ENCODE data around the gene TK2. TPM values are rescaled to one million over a fixed set of nuclear protein-coding genes. Genes with fewer than 3 reads are reported as not detected.
A peak's percentile ranks its signal among the peaks of the same experiment; 100 is the strongest.

Gene TK2
- polyA plus RNA-seq, 3 donors from 2014 or later = 8.2 to 19.9 (median 9.8) TPM

DNA sequence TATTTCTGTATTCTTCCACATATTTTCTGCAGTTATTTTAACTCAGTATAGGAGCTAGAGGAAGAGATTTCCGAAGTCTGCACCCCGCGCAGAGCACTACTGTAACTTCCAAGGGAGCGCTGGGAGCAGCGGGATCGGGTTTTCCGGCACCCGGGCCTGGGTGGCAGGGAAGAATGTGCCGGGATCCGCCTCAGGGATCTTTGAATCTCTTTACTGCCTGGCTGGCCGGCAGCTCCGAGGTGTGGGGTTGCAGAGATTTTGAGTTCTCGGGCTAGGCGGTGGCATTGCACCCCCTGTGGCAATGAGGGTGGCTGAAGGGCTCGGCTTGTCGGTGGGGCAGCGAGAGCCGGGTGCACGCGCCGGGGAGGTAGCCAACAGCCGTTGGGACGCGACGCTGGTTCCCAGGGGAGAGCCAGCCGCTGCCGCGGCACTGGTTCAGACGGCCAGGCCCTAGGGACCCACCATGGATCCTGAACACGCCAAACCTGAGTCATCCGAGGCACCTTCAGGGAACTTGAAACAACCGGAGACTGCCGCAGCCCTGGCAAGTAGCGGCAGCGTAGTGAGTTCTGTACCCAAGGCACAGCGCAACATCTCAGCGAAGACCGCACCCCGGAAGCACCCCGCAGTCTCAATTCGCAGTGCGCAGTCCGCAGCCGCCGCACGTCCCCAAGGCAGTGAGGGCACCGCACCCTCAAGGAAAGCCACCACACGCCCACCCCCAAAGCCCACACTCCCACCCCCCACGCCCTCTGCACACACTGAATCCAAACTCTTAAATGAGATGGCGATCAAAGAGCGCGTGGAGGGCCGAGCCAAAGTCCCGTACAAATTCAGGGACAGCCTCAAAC lies 16.4 kb upstream of the TK2 start, which contains the start of gene CMTM1:
Gene CMTM1 (plus strand): TSS at position 389 of the 851 bp plus-strand sequence. CDS start 75 bp downstream, at position 464.
- Mint-ChIP-seq H3K4me3 (no peak within 1 kb of the TSS), H3K9me3 (no peaks in the 10 kb centered on the region), H3K36me3 (peaks cover 25 to 33% (median 26%) of the 10 kb centered on the region in 3 donors), H3K4me1 (peaks cover 43 to 79% of the 10 kb centered on the region in 2 donors), H3K27me3 (ENCODE audit: low read depth in 3 of 3) (no peaks in the 10 kb centered on the region), H3K27ac (peak within 1 kb of the TSS in 5 of 6 donors; percentile 38 to 80 (median 60))
- no peak for DNase-seq

DNA sequence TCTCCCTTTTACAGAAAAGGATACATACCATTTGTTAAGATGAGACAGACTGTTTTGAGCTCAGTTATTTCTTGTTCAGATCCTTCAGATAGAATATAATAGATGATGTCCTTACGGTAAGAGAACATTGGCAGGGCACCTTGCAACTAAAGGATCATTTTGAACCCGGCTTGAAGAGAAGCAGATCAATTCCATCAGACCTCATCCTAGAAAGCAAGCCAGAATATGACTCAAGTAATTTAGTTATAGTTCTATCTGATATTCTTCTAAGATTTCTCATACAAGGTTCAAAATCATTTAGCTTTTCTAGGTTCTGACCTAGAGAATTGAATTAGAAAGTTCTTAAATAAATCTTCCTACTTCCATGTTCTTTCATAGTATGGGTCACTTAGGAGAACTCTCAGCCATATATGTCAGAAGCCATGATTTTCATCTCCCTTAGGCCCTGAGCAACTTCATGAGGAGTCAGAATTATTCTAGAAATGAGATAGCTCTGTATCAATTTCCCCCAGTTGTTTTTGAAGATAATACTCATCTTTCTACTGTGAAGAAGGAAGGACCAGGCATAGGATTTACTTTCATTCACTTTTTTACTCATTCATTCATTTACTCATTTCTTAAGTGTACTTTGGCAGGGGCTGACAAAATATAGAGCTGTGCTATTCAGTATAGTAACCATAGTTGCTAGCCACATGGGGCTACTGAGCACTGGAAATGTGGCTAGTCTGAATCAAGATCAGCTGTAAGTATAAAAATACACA lies 13.8 kb upstream of the TK2 start:
- Mint-ChIP-seq H3K4me3 (peak overlapping the region in 2 of 5 donors; percentile 66 to 84), H3K9me3 (no peaks in the 10 kb centered on the region), H3K36me3 (peaks cover 26 to 47% (median 33%) of the 10 kb centered on the region in 3 donors), H3K4me1 (peaks cover 60 to 79% of the 10 kb centered on the region in 2 donors), H3K27ac (peak overlapping the region; percentile 69 to 95 (median 93)), H3K27me3 (ENCODE audit: low read depth in 3 of 3) (no peaks in the 10 kb centered on the region)
- no peak for DNase-seq

GRCh38 chr16:66562986-66563385 lies 13.1 kb upstream of the TK2 start:
- Mint-ChIP-seq H3K27ac (peak overlapping the region; percentile 69 to 95 (median 93)), H3K27me3 (ENCODE audit: low read depth in 3 of 3) (no peaks in the 10 kb centered on the region), H3K9me3 (no peaks in the 10 kb centered on the region), H3K4me3 (peak overlapping the region; percentile 52 to 84 (median 66)), H3K4me1 (peaks cover 68 to 85% of the 10 kb centered on the region in 2 donors), H3K36me3 (peaks cover 26 to 52% (median 37%) of the 10 kb centered on the region in 3 donors)
- DNase-seq = no peak

DNA sequence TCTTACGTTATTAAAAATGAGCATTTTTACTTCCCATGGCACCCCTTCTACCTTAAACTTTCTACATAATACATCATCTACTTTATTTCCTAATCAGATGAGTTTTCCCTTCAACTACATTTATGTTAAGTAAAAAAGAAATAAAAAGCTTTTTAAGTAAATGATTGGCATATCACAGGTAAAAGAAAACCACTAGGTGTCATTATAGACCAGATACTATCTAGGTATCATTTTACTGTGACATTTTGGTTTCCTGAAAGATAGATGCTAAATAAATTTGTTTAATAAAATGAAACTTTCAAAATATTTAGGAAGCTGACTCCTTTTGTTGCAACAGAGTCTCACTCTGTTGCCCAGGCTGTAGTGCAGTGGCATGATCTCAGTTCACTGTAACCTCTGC lies 12.5 kb upstream of the TK2 start:
- no peak for DNase-seq
- H3K4me3 Mint-ChIP-seq = peak overlapping the region; percentile 52 to 84 (median 66)
- H3K27me3 Mint-ChIP-seq (ENCODE audit: low read depth in 3 of 3) = no peaks in the 10 kb centered on the region
- H3K27ac Mint-ChIP-seq = peak overlapping the region; percentile 69 to 95 (median 93)
- H3K4me1 Mint-ChIP-seq = peaks cover 72 to 85% of the 10 kb centered on the region in 2 donors
- H3K36me3 Mint-ChIP-seq = peaks cover 22 to 49% (median 34%) of the 10 kb centered on the region in 3 donors
- H3K9me3 Mint-ChIP-seq = no peaks in the 10 kb centered on the region

GRCh38 chr16:66561381-66562080 lies 11.6 kb upstream of the TK2 start:
- Mint-ChIP-seq H3K27ac (peak overlapping the region; percentile 69 to 95 (median 94)), H3K4me1 (peaks cover 73 to 88% of the 10 kb centered on the region in 2 donors), H3K36me3 (peaks cover 17 to 42% (median 31%) of the 10 kb centered on the region in 3 donors), H3K9me3 (no peaks in the 10 kb centered on the region), H3K4me3 (peak overlapping the region; percentile 52 to 84 (median 72)), H3K27me3 (ENCODE audit: low read depth in 3 of 3) (no peaks in the 10 kb centered on the region)
- no peak for DNase-seq

GRCh38 chr16:66560107-66560506 lies 10.2 kb upstream of the TK2 start:
- peak overlapping the region; percentile 36 to 79 (median 57) for H3K4me3 Mint-ChIP-seq
- no peaks in the 10 kb centered on the region for H3K27me3 Mint-ChIP-seq (ENCODE audit: low read depth in 3 of 3)
- no peaks in the 10 kb centered on the region for H3K9me3 Mint-ChIP-seq
- no peak for DNase-seq
- peak overlapping the region; percentile 69 to 95 (median 94) for H3K27ac Mint-ChIP-seq
- H3K36me3 Mint-ChIP-seq = peaks cover 9 to 35% (median 24%) of the 10 kb centered on the region in 3 donors
- peaks cover 80 to 95% of the 10 kb centered on the region in 2 donors for H3K4me1 Mint-ChIP-seq

DNA sequence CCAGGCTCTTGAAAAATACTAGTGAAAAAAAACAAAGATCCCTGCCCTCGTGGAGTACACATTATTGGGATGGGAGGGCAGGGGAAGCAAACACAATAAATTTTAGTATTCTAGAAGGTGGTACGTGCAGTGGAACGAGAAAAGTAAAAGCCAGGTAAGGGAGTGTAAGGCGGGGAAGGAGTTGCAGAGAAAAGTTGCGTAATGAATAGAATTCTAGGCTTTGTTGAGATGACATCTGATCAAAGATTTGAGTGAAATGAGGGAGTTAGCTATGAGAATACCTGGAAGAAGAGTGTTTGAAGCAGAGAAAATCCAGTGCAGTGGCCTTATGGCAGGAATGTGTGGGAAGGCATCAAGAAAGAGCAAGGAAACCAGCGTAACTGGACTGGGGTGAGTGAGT lies 4.6 kb upstream of the TK2 start:
- H3K36me3 Mint-ChIP-seq = peaks cover 0 to 21% (median 9%) of the 10 kb centered on the region in 3 donors
- peaks cover 11 to 26% (median 14%) of the 10 kb centered on the region in 3 donors for H3K27me3 Mint-ChIP-seq (ENCODE audit: low read depth in 3 of 3)
- H3K4me3 Mint-ChIP-seq = peak overlapping the region; percentile 95 to 97 (median 96)
- H3K9me3 Mint-ChIP-seq = no peaks in the 10 kb centered on the region
- peak overlapping the region; percentile 91 to 97 (median 94) for H3K27ac Mint-ChIP-seq
- peaks cover 81 to 91% of the 10 kb centered on the region in 2 donors for H3K4me1 Mint-ChIP-seq
- no peak for DNase-seq

- Mint-ChIP-seq H3K27ac (peak overlapping the region; percentile 91 to 97 (median 94)), H3K36me3 (peaks cover 0 to 20% (median 9%) of the 10 kb centered on the region in 3 donors), H3K4me3 (peak overlapping the region; percentile 95 to 97 (median 96)), H3K9me3 (no peaks in the 10 kb centered on the region), H3K4me1 (peaks cover 81 to 90% of the 10 kb centered on the region in 2 donors), H3K27me3 (ENCODE audit: low read depth in 3 of 3) (peaks cover 11 to 26% (median 14%) of the 10 kb centered on the region in 3 donors)
- DNase-seq = no peak
Observed at GRCh38 chr16:66554021-66554420, 4.1 kb upstream of the TK2 start.

- Mint-ChIP-seq H3K27ac (peak overlapping the region; percentile 91 to 97 (median 94)), H3K4me3 (peak overlapping the region; percentile 95 to 97 (median 96)), H3K9me3 (no peaks in the 10 kb centered on the region), H3K27me3 (ENCODE audit: low read depth in 3 of 3) (peaks cover 11 to 26% (median 14%) of the 10 kb centered on the region in 3 donors), H3K36me3 (peaks cover 0 to 15% (median 5%) of the 10 kb centered on the region in 3 donors), H3K4me1 (peaks cover 81 to 90% of the 10 kb centered on the region in 2 donors)
- no peak for DNase-seq
Observed at GRCh38 chr16:66553223-66553622, 3.3 kb upstream of the TK2 start.

- peak; percentile 94 to 96 (median 95) for DNase-seq
- Mint-ChIP-seq H3K4me1 (peaks cover 81 to 90% of the 10 kb centered on the region in 2 donors), H3K9me3 (no peaks in the 10 kb centered on the region), H3K27me3 (ENCODE audit: low read depth in 3 of 3) (peaks cover 11 to 26% (median 14%) of the 10 kb centered on the region in 3 donors), H3K4me3 (peak within 1 kb of the TSS; percentile 95 to 97 (median 96)), H3K36me3 (peaks cover 0 to 11% (median 2%) of the 10 kb centered on the region in 3 donors), H3K27ac (peak within 1 kb of the TSS; percentile 91 to 97 (median 94))
Observed at GRCh38 chr16:66552286-66553177, 2.6 kb upstream of the TK2 start, which contains the start of gene CKLF. Gene CKLF (plus strand): TSS chr16:66552576. CDS start chr16:66552716, 140 bp downstream.

GRCh38 chr16:66551788-66552285 lies 1.9 kb upstream of the TK2 start:
- DNase-seq = no peak
- Mint-ChIP-seq H3K36me3 (peaks cover 0 to 8% (median 0%) of the 10 kb centered on the region in 3 donors), H3K27ac (peak overlapping the region; percentile 91 to 97 (median 94)), H3K27me3 (ENCODE audit: low read depth in 3 of 3) (peaks cover 13 to 27% (median 14%) of the 10 kb centered on the region in 3 donors), H3K4me3 (peak overlapping the region; percentile 95 to 97 (median 96)), H3K4me1 (peaks cover 79 to 90% of the 10 kb centered on the region in 2 donors), H3K9me3 (no peaks in the 10 kb centered on the region)

DNA sequence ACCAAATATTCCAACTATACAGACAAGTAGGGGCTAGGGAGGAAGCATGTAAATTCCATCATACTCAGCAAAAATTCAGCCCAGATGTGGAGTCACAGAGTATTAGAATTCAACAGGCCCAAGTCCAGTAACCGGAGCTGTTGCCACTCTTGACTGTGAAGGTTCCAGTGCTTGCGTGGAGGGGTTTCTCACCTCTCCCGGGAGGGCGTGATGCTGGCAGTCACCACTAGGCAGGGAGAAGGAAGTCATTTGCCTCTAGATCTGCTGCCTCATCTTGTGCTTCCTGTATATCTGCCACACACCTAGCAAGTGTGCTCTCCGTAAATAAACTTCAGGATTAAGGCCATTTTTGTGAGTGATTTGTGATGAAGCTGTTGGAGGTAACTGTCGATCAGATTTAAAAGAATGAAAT lies 1.4 kb upstream of the TK2 start:
- Mint-ChIP-seq H3K27ac (peak overlapping the region; percentile 91 to 97 (median 94)), H3K4me3 (peak overlapping the region; percentile 95 to 97 (median 96)), H3K4me1 (peaks cover 79 to 85% of the 10 kb centered on the region in 2 donors), H3K27me3 (ENCODE audit: low read depth in 3 of 3) (peaks cover 13 to 27% (median 14%) of the 10 kb centered on the region in 3 donors), H3K36me3 (peaks cover 0 to 8% (median 0%) of the 10 kb centered on the region in 3 donors), H3K9me3 (no peaks in the 10 kb centered on the region)
- peak; percentile 58 to 69 (median 66) for DNase-seq

All from immature natural killer cell (primary cell).